ENCODE data around the gene FOXP4. TPM values are rescaled to one million over a fixed set of nuclear protein-coding genes. Genes with fewer than 3 reads are reported as not detected.

FOXP4 gene
- polyA plus RNA-seq (2013, experiment 1 of 2), result 26.7 TPM
- polyA plus RNA-seq (2013, experiment 2 of 2), result 25.3 TPM

DNA sequence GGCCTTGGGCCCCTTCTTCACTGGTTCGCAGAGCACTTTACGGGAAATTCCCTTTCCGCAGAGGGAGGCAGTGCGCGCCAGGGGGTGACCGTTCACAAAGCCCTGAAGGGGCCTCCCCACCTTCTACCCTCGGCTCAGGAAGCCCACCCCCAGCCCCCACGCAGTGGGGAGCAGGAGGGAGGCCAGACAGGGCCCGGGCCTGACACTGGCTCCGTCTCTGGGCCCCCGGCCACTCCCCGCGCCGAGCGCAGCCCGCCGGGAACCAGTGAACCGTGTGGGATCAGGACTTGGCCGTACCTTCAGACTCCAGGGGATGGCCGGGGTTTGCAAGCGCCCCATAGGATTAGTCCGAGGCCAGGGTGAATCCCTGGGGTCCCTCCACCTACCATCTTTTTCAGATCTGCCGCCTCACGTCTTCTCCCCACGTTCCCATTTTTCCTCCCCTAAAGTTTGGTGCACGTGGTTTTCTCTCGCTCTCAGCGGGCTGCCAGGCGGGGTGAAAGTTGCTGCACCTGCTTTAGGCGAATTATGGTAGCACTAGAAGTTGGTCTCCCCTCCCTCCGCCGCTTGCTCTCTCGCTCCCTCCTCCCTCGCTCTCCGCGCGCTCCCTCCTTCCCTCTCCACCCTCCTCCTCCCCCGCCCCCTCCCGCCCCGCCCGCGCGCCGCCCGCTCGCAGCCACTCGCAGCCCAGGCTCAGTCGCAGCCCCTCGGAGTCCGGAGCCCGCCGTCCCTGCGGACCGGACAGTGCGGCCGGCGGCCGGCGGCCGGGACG lies at the start of gene FOXP4:
Gene FOXP4, plus strand, starts transcription at position 679 of the 772 bp plus-strand sequence. CDS start 19,380 bp downstream, outside the sequence.
- peaks cover 10% of the 10 kb centered on the region for H3K36me3 ChIP-seq (ENCODE audit: control insufficient read depth, insufficient read depth, low read length)
- no peak within 1 kb of the TSS for H3K27ac ChIP-seq (ENCODE audit: low read depth, low read length, severe bottlenecking)
- H3K4me1 ChIP-seq (ENCODE audit: control insufficient read depth, insufficient read depth, low read length, poor library complexity, severe bottlenecking), result peaks cover 19% of the 10 kb centered on the region
- H3K9me3 ChIP-seq (ENCODE audit: control insufficient read depth, low read length), result no peaks in the 10 kb centered on the region
- 1% methylated on average over 28 to 40 of the region's 61 CpGs for WGBS, 2 experiments (ENCODE audit: insufficient coverage in 2 of 2)
- peak within 1 kb of the TSS; percentile 69 for H3K4me3 ChIP-seq (ENCODE audit: extremely low read depth, insufficient read depth, low read length, poor library complexity, severe bottlenecking)

- 100% methylated on average over 1 to 2 of the region's 3 CpGs for WGBS, 2 experiments (ENCODE audit: insufficient coverage in 2 of 2)
- no peaks in the 10 kb centered on the region for H3K9me3 ChIP-seq (ENCODE audit: control insufficient read depth, low read length)
- no peak overlapping the region for H3K27ac ChIP-seq (ENCODE audit: low read depth, low read length, severe bottlenecking)
- H3K36me3 ChIP-seq (ENCODE audit: control insufficient read depth, insufficient read depth, low read length), result no peaks in the 10 kb centered on the region
- H3K4me1 ChIP-seq (ENCODE audit: control insufficient read depth, insufficient read depth, low read length, poor library complexity, severe bottlenecking), result peaks cover 18% of the 10 kb centered on the region
- no peak overlapping the region for H3K4me3 ChIP-seq (ENCODE audit: extremely low read depth, insufficient read depth, low read length, poor library complexity, severe bottlenecking)
Observed at GRCh38 chr6:41497573-41497972, 48.6 kb upstream of the FOXP4 start.

- WGBS, 2 experiments (ENCODE audit: insufficient coverage in 2 of 2), result 79 to 86% methylated on average over 2 of the region's 2 CpGs
- Histone ChIP-seq H3K27ac (ENCODE audit: low read depth, low read length, severe bottlenecking) (no peak overlapping the region), H3K4me3 (ENCODE audit: extremely low read depth, insufficient read depth, low read length, poor library complexity, severe bottlenecking) (no peak overlapping the region)
Observed at GRCh38 chr6:41497994-41498393, 48.2 kb upstream of the FOXP4 start.

GRCh38 chr6:41498968-41499599 lies 47.1 kb upstream of the FOXP4 start:
- WGBS, 2 experiments (ENCODE audit: insufficient coverage in 2 of 2), result 92 to 100% methylated on average over 3 to 6 of the region's 6 CpGs
- Histone ChIP-seq H3K9me3 (ENCODE audit: control insufficient read depth, low read length) (no peaks in the 10 kb centered on the region), H3K4me1 (ENCODE audit: control insufficient read depth, insufficient read depth, low read length, poor library complexity, severe bottlenecking) (peaks cover 22% of the 10 kb centered on the region), H3K27ac (ENCODE audit: low read depth, low read length, severe bottlenecking) (no peak overlapping the region), H3K4me3 (ENCODE audit: extremely low read depth, insufficient read depth, low read length, poor library complexity, severe bottlenecking) (no peak overlapping the region), H3K36me3 (ENCODE audit: control insufficient read depth, insufficient read depth, low read length) (no peaks in the 10 kb centered on the region)

More at GRCh38 chr6:41497994-41498393, 48.2 kb upstream of the FOXP4 start:
- no peaks in the 10 kb centered on the region for H3K9me3 ChIP-seq (ENCODE audit: control insufficient read depth, low read length)
- H3K4me1 ChIP-seq (ENCODE audit: control insufficient read depth, insufficient read depth, low read length, poor library complexity, severe bottlenecking), result peaks cover 21% of the 10 kb centered on the region
- H3K36me3 ChIP-seq (ENCODE audit: control insufficient read depth, insufficient read depth, low read length), result no peaks in the 10 kb centered on the region

DNA sequence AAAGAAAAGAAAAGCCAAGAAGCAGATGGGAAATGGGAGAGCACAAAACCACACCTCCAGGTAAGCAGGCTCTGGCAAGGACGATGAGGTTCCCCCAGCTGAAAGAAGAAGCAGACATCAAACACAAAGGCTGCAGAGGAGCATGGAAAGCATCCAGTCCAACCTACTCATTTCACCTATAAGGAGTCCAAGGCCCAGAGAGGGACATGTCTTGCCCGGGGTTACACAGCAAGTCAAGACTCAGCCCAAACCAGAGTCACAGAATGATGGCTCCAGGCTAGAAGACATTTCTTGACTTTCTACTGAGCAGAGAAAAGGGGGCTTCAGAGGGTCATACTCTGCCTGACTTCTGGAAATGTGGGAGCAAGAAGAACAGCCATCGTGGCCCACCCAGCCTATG lies 45.6 kb upstream of the FOXP4 start:
- 53 to 100% methylated on average over 1 of the region's 3 CpGs for WGBS, 2 experiments (ENCODE audit: insufficient coverage in 2 of 2)
- Histone ChIP-seq H3K4me3 (ENCODE audit: extremely low read depth, insufficient read depth, low read length, poor library complexity, severe bottlenecking) (no peak overlapping the region), H3K36me3 (ENCODE audit: control insufficient read depth, insufficient read depth, low read length) (no peaks in the 10 kb centered on the region), H3K4me1 (ENCODE audit: control insufficient read depth, insufficient read depth, low read length, poor library complexity, severe bottlenecking) (peaks cover 18% of the 10 kb centered on the region), H3K9me3 (ENCODE audit: control insufficient read depth, low read length) (no peaks in the 10 kb centered on the region), H3K27ac (ENCODE audit: low read depth, low read length, severe bottlenecking) (no peak overlapping the region)

- Histone ChIP-seq H3K9me3 (ENCODE audit: control insufficient read depth, low read length) (no peaks in the 10 kb centered on the region), H3K27ac (ENCODE audit: low read depth, low read length, severe bottlenecking) (no peak overlapping the region), H3K4me1 (ENCODE audit: control insufficient read depth, insufficient read depth, low read length, poor library complexity, severe bottlenecking) (peaks cover 18% of the 10 kb centered on the region), H3K4me3 (ENCODE audit: extremely low read depth, insufficient read depth, low read length, poor library complexity, severe bottlenecking) (no peak overlapping the region), H3K36me3 (ENCODE audit: control insufficient read depth, insufficient read depth, low read length) (no peaks in the 10 kb centered on the region)
- 44 to 64% methylated on average over 3 to 5 of the region's 5 CpGs for WGBS, 2 experiments (ENCODE audit: insufficient coverage in 2 of 2)
Observed at GRCh38 chr6:41502566-41502916, 43.6 kb upstream of the FOXP4 start.

DNA sequence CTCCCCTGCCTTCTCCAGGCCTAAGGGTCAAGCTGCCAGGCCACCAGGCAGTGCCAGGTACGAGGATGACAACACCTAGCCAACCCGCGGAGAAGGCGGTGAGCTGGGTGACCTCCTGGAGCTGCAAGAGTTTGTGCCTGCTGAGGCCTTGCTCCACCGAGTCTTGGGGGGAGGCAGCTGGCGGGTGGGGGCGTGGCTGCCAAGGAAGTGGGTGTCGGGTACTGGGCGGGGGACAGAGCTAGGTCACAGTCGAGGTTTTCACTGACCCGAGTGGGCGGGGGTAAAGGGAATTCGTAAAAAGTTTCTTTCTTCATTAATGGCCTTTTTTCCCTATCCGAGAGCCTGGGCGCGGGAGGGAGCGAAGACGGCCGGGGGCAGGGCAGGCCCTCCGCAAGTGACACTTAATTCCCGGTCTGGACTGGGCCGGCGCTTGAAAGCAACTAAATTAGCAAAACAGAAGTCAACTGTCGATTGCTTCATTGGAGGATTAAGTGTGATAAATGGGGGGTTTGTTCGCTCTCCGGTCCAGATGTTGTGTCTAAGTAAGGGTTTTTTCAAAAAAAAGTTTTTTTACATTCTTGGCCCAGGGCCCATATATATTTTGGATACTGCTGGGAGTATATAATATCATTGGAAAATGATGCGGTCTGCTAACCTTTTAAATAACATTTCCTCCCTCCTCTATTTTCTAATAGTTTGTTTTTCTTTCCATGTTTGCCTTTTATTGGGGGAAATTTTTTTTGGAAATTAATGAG lies 43.1 kb upstream of the FOXP4 start:
- WGBS, 2 experiments (ENCODE audit: insufficient coverage in 2 of 2), result 2 to 6% methylated on average over 14 to 23 of the region's 27 CpGs

DNA sequence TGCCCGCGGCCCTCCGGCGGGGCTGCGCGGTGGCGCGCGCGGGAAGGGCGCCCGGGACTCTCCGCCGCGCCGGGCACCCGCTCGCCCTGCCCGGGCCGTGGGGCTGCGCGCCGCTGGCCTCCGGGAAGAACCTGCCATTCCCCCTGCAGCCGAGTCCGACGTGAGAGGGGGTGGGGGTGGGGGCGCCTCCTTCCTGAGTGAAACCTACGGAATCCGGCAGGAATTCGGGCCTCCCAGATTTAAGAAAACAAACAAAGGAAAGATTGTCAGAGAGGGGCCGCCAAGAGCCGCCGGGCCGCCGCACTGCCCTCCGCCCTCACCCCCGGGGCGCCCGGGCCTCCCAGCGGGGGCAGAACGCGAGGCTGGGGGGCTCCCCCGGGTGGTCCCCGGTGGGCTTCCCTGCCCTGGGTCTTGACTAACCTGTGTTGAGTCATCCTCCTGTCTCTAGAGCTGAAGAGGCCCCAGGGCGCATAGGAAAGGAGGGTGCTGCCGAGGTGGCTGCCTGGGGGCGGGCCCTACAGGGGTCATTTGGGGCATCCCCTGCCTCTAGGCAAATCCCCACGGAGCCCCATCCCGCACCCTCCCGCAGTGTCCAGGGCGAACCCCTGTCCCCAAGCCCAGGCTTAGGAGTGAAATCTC lies 42.2 kb upstream of the FOXP4 start:
- H3K36me3 ChIP-seq (ENCODE audit: control insufficient read depth, insufficient read depth, low read length), result no peaks in the 10 kb centered on the region
- WGBS, 2 experiments (ENCODE audit: insufficient coverage in 2 of 2), result 1% methylated on average over 39 to 48 of the region's 52 CpGs
- peak overlapping the region; percentile 23 for H3K4me3 ChIP-seq (ENCODE audit: extremely low read depth, insufficient read depth, low read length, poor library complexity, severe bottlenecking)
- no peaks in the 10 kb centered on the region for H3K9me3 ChIP-seq (ENCODE audit: control insufficient read depth, low read length)
- H3K27ac ChIP-seq (ENCODE audit: low read depth, low read length, severe bottlenecking), result peak overlapping the region; percentile 62
- peaks cover 18% of the 10 kb centered on the region for H3K4me1 ChIP-seq (ENCODE audit: control insufficient read depth, insufficient read depth, low read length, poor library complexity, severe bottlenecking)

More for the DNA sequence above, 43.1 kb upstream of the FOXP4 start:
- peak overlapping the region; percentile 16 for H3K4me3 ChIP-seq (ENCODE audit: extremely low read depth, insufficient read depth, low read length, poor library complexity, severe bottlenecking)
- H3K27ac ChIP-seq (ENCODE audit: low read depth, low read length, severe bottlenecking), result no peak overlapping the region
- H3K9me3 ChIP-seq (ENCODE audit: control insufficient read depth, low read length), result no peaks in the 10 kb centered on the region
- H3K36me3 ChIP-seq (ENCODE audit: control insufficient read depth, insufficient read depth, low read length), result no peaks in the 10 kb centered on the region
- peaks cover 18% of the 10 kb centered on the region for H3K4me1 ChIP-seq (ENCODE audit: control insufficient read depth, insufficient read depth, low read length, poor library complexity, severe bottlenecking)

DNA sequence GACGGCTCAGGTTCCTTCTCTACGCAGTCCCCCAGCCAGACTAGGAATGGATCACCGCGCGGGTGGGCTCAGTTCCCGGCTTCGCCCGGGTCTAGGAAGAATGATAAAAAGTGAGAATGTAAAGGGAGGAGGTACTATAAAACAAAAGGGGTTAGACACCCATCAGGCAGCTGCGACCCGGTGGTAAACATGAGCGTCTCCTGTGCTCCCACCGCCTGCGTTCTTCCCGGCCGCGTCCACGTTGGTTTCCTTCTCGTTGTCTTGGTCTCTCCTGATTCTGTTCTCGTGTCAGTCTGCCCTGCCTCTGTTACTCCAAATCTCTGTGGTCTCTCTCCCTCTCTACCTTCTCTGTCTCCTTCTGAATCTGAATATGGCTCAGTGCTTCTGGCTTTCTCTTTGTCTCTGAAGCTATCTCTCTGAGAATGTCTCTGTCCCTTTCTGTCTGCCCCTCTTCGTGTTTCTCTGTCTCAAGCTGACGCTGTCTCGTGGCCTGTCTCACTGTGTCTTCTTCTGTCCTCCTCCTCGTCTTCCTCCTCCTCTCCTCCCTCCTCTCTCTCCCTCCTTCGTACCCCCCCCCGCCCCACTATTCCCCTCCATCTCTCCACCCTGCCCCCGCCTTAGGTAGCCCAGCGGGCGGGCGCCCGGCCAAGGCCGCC lies 41.6 kb upstream of the FOXP4 start:
- Histone ChIP-seq H3K27ac (ENCODE audit: low read depth, low read length, severe bottlenecking) (peak overlapping the region; percentile 62), H3K9me3 (ENCODE audit: control insufficient read depth, low read length) (no peaks in the 10 kb centered on the region), H3K36me3 (ENCODE audit: control insufficient read depth, insufficient read depth, low read length) (no peaks in the 10 kb centered on the region), H3K4me3 (ENCODE audit: extremely low read depth, insufficient read depth, low read length, poor library complexity, severe bottlenecking) (peak overlapping the region; percentile 23), H3K4me1 (ENCODE audit: control insufficient read depth, insufficient read depth, low read length, poor library complexity, severe bottlenecking) (peaks cover 18% of the 10 kb centered on the region)
- 2 to 7% methylated on average over 15 to 17 of the region's 31 CpGs for WGBS, 2 experiments (ENCODE audit: insufficient coverage in 2 of 2)
